Fibroblast of gingiva (primary cell): Measurements from ENCODE around the gene MGAT3.

ENCODE experiments used
- DNase-seq: peaks from one replicate; pipeline ENCODE4 v3.0.0-alpha.2; 2011; ENCODE audit warnings: low read depth

MGAT3 gene

GRCh38 chr22:39450258-39450955, 6.4 kb upstream of the MGAT3 start:
- no peak for DNase-seq

- no peak for DNase-seq
These were observed 4.1 kb upstream of the MGAT3 start for GRCh38 chr22:39452740-39453040.

GRCh38 chr22:39453765-39454378, 2.9 kb upstream of the MGAT3 start:
- no peak for DNase-seq

- no peak for DNase-seq
These were observed 2.4 kb upstream of the MGAT3 start for GRCh38 chr22:39454385-39454871.

GRCh38 chr22:39457198-39457555, 365 bp downstream of the MGAT3 start:
- DNase-seq = no peak

GRCh38 chr22:39457556-39458443, 988 bp downstream of the MGAT3 start:
- no peak for DNase-seq

GRCh38 chr22:39458444-39459083, 1.8 kb downstream of the MGAT3 start:
- DNase-seq = no peak

GRCh38 chr22:39459681-39460080, 2.9 kb downstream of the MGAT3 start:
- no peak for DNase-seq

GRCh38 chr22:39462443-39463221, 5.8 kb downstream of the MGAT3 start:
- DNase-seq = no peak

GRCh38 chr22:39463277-39463676, 6.5 kb downstream of the MGAT3 start:
- DNase-seq = no peak

GRCh38 chr22:39463931-39464390, 7.1 kb downstream of the MGAT3 start:
- no peak for DNase-seq

GRCh38 chr22:39466228-39467006, 9.6 kb downstream of the MGAT3 start:
- no peak for DNase-seq

- DNase-seq = no peak
These were observed 10.6 kb downstream of the MGAT3 start for GRCh38 chr22:39467390-39467895.

GRCh38 chr22:39468487-39469325, 11.9 kb downstream of the MGAT3 start:
- no peak for DNase-seq

- no peak for DNase-seq
These were observed 12.5 kb downstream of the MGAT3 start for GRCh38 chr22:39469326-39469680.

GRCh38 chr22:39469681-39470450, 13.1 kb downstream of the MGAT3 start:
- no peak for DNase-seq

- no peak for DNase-seq
These were observed 13.9 kb downstream of the MGAT3 start for GRCh38 chr22:39470451-39471291.
